Measurements from ENCODE around the gene DQX1.
"Not testable (repeated sequence)": the region's sequence is repeated elsewhere in the genome, so short reads cannot be mapped to it uniquely, and the experiment has no call there.

Gene DQX1

GRCh38 chr2:74567881-74568280, 41.9 kb upstream of the DQX1 start:
- H3K4me3 ChIP-seq (ENCODE audit: low read depth, low read length): no peak overlapping the region
- no peak for TF ChIP-seq CTCF (IDR thresholded peaks at IDR 0.05; ENCODE audit: low read depth, low read length)

GRCh38 chr2:74566754-74567085, 40.7 kb upstream of the DQX1 start:
- TF ChIP-seq CTCF (IDR thresholded peaks at IDR 0.05; ENCODE audit: low read depth, low read length): no peak
- H3K4me3 ChIP-seq (ENCODE audit: low read depth, low read length): no peak overlapping the region

GRCh38 chr2:74566076-74566753, 40.2 kb upstream of the DQX1 start:
- H3K4me3 ChIP-seq (ENCODE audit: low read depth, low read length): no peak overlapping the region
- TF ChIP-seq CTCF (IDR thresholded peaks at IDR 0.05; ENCODE audit: low read depth, low read length): no peak

GRCh38 chr2:74564222-74564621, 38.2 kb upstream of the DQX1 start:
- TF ChIP-seq CTCF (IDR thresholded peaks at IDR 0.05; ENCODE audit: low read depth, low read length): no peak

GRCh38 chr2:74562126-74562775, 36.2 kb upstream of the DQX1 start:
- no peak for TF ChIP-seq CTCF (IDR thresholded peaks at IDR 0.05; ENCODE audit: low read depth, low read length)

More at GRCh38 chr2:74564222-74564621, 38.2 kb upstream of the DQX1 start:
- H3K4me3 ChIP-seq (ENCODE audit: low read depth, low read length): no peak overlapping the region

GRCh38 chr2:74561022-74561421, 35.0 kb upstream of the DQX1 start:
- not testable (repeated sequence) for H3K4me3 ChIP-seq (ENCODE audit: low read depth, low read length)

More at GRCh38 chr2:74562126-74562775, 36.2 kb upstream of the DQX1 start:
- no peak overlapping the region for H3K4me3 ChIP-seq (ENCODE audit: low read depth, low read length)

- H3K4me3 ChIP-seq (ENCODE audit: low read depth, low read length): no peak overlapping the region
- no peak for TF ChIP-seq CTCF (IDR thresholded peaks at IDR 0.05; ENCODE audit: low read depth, low read length)
Measured at GRCh38 chr2:74560591-74560990, 34.6 kb upstream of the DQX1 start.

Measured in WI38 (cell line).